GM18526 (cell line): ENCODE results near the gene ZNF669.
A peak's percentile ranks its signal among the peaks of the same experiment; 100 is the strongest.

Experiments
- POLR2A ChIP-seq: IDR thresholded peaks from 3 replicates; pipeline ENCODE4 v1.6.1; 2011; ENCODE audit not compliant: insufficient read length; ENCODE audit errors: extremely low read depth

ZNF669 gene

DNA sequence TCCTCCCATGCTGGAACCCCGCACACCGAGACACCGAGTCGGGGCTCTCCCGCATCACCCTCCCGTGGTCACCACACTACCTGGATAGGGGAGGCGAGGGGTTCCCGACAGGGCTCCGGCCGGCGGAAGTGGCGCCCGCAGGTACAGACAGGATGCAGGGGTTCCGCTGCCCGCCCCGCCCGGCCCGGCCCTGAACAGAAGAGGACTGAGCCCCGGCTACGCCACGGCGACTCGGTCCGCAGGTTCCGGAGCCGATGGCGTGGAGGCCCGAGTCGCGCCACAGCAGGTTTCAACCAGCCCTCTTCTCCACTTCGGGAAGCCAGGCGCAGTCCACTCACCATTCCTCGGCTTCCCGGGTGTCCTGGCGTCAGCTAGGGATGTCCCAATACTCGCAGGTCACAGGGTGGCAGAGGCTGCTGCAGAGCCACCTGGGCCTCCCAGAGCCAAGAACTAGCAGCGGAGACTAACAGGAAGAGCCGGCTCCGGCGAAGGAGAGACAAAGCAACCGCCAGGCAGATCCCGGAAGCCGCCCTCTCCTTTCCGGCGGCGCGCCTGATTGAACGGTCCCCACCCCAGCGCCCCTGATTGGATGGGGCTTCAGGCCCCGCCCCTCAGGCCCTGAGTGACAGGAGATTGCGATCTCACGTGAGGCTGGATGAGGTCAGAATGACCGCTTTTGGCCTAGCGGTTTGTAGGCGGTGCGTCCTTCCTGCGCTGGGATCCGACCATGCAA, at the start of gene ZNF669:
Gene ZNF669, minus strand, starts transcription at position 498 of the 733 bp plus-strand sequence. Its CDS starts 157 bp downstream, at position 341.
- peak; percentile 86 for TF ChIP-seq POLR2A

GRCh38 chr1:247147781-247148180, 43.6 kb upstream of the ZNF669 start:
- TF ChIP-seq POLR2A: no peak

GRCh38 chr1:247146671-247147070, 42.5 kb upstream of the ZNF669 start:
- TF ChIP-seq POLR2A: no peak

DNA sequence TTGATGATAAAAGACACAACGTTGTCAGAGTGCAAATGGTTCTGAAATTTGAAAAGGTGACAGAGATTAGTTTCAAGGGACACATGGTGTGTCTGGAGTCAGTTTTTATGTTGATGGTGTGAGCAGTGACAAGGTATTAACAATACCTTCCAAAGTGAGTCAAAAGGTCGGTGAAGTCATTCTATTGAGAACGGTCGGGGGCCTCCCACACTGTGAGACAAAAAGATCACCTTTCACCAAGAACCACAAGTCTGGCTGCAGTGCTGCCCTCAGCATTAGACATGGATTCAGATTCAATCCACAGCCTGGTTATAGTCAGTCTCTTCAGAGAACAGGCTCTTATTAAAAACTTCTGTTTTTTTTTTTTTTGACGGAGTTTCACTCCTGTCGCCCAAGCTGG, 41.1 kb upstream of the ZNF669 start:
- no peak for TF ChIP-seq POLR2A

- TF ChIP-seq POLR2A: no peak
Measured at GRCh38 chr1:247131236-247131635, 27.1 kb upstream of the ZNF669 start.

GRCh38 chr1:247121382-247121781, 17.2 kb upstream of the ZNF669 start:
- TF ChIP-seq POLR2A: no peak

DNA sequence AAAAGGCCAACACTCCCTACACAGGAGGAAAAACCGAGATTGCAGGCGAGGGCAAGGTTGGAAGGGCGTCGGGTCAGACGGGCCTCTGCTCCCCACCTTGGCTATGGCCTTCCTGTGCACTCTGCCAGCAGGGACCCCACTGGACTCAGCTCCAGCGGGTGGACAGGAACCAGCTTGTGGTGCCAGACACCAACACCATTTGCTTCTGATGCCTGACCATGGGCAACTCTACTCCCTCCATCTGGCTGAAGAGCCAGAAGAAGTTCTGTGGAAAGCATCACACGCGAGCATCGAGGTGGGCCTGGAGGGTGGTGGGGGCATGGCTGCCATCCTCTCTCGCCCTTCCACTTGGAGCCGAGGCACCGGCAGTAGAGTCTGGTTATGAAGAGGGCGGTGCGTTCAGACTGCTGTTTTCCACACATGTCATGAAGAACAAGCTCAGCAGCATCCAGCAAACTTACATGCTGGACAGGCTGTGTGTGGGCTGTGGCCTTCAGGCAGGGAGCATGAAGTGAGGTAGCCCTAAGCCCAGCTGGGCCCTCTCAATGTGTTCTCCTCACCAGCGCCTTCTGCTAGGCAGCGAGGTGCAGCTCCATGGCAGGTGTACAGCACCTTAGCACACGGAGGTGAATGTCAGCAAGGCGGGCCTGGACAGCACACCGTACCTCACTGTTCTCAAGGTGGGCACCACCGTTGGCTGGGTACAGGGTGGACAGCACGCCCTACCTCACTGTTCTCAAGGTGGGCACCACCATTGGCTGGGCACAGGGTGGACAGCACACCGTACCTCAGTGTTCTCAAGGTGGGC, 15.6 kb upstream of the ZNF669 start:
- TF ChIP-seq POLR2A: no peak

GRCh38 chr1:247118946-247119446, 14.8 kb upstream of the ZNF669 start:
- TF ChIP-seq POLR2A: no peak

- TF ChIP-seq POLR2A: no peak
Measured at GRCh38 chr1:247115545-247115944, 11.4 kb upstream of the ZNF669 start.

DNA sequence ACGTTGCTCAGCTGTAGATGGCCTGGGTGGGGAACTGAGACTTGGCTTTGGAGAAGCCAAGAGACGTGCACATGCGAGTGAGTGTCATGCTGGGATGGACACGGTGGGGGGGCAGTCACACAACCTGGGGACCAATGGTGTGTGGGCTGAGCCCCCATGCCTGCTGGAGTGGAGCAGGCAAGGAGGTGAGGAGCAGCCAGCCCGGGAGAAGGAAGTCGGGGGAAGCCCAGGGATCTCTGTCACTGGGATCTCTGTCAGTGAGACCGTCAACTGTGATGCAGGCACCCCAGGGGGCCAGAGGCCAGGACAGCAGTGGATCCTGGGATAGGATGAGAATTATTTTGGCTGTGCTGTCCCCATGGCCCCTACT, 11.0 kb upstream of the ZNF669 start:
- no peak for TF ChIP-seq POLR2A

DNA sequence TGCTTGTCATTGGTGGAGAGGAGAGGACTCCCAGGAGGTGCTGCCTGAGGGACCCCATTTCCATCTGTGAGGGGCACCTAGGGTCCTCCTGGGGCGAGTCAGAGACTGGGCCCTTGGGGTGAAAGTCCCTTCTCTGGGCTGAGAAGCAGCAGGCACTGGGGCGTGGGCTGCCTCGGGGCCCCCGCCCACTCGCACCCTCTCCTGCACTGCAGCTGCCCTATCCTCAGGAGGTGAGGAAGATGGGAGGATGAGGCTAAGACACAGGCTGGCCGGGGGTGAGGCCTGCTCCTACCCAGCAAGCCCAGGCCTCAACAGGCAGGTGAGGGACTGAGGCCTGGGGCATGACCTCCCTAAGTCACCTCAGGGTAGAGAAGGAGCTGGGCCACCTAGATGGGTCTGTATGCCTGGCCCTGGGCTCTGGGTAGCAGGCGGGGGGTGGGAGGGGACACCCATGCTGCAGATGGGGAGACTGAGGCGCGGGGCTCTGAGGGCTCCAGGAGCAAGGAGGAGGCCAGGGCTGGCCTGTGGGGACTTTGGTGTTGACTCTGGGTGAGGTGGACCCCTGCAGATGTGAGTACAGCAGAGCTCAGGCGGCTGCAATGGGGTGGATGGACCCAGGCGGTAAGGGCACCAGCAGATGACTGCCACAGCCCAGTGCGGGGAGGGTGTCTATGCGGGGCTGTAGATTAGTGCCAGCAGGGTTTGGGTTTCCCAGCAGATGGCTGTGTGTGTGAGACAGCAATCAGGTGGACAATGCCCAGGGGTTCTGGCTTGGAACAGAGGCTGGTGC, 10.4 kb upstream of the ZNF669 start:
- no peak for TF ChIP-seq POLR2A

DNA sequence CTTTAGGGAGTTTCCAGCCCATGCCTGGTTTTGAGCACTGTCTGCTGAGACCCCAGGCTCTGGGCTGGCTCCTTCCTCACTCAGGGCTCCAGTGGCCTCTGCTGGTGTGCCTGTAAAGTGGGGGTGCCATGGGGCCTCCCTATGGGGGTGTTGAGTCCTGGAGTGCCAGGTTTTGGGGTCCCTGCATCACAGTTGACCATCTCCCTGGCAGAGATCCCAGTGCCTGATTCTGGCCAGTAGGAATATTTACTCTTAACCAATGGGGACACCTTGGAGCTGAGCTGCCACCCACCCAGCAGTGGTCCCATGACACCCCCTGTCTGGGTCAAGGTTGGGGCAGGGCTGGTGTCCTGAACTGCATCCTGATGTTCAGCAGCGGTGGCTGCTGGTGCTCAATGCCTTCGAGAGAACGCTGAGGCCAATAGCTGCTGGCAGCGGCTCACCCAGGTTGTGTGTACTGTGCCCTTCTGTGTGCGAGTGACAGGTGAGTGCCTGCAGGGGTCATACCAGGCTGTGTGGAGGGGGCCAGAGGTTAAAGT, 9.6 kb upstream of the ZNF669 start:
- TF ChIP-seq POLR2A: no peak

DNA sequence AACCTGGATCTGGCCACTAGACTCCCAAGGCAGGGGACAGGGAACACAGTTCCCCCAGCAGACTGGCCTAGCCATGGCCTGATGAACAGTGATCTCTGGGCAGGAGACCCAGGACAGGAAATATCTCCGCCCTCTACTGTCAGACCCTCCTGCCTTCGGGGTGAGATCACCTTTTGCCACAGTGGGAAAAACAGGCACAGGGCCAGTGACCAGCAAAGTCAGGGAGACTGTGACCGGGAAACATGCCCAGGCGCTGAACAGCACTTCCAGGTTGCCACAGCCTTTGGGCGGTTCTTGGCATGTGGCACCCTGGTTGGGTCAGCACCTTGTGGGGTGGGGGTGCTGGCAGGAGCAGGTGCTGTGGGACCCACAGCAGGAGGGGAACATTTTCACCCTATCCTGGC, 8.9 kb upstream of the ZNF669 start:
- no peak for TF ChIP-seq POLR2A

- TF ChIP-seq POLR2A: no peak
Measured at GRCh38 chr1:247112479-247112781, 8.3 kb upstream of the ZNF669 start.

GRCh38 chr1:247111700-247112478, 7.7 kb upstream of the ZNF669 start:
- no peak for TF ChIP-seq POLR2A

- TF ChIP-seq POLR2A: no peak
Measured at GRCh38 chr1:247111259-247111699, 7.1 kb upstream of the ZNF669 start.
